ENCODE results near the gene CSF3.
A peak's percentile ranks its signal among the peaks of the same experiment; 100 is the strongest.

CSF3 gene

GRCh38 chr17:39975801-39976200 lies 39.4 kb upstream of the CSF3 start (continued):
- TF ChIP-seq TSHZ2 (CRISPR knock-in tag; IDR thresholded peaks at IDR 0.05): no peak

GRCh38 chr17:39979016-39979670 lies 36.1 kb upstream of the CSF3 start:
- ATAC-seq: no peak
- TF ChIP-seq CSDC2 (CRISPR knock-in tag; IDR thresholded peaks at IDR 0.05): no peak
- TF ChIP-seq CSRNP3 (CRISPR knock-in tag; IDR thresholded peaks at IDR 0.05): no peak
- TF ChIP-seq ZFP3 (CRISPR knock-in tag; IDR thresholded peaks at IDR 0.05): no peak
- TF ChIP-seq POU6F1 (CRISPR knock-in tag; IDR thresholded peaks at IDR 0.05; ENCODE audit: borderline replicate concordance, low read depth): no peak
- TF ChIP-seq ZNF565 (CRISPR knock-in tag; conservative IDR thresholded peaks at IDR 0.05; ENCODE audit: low read depth): no peak
- TF ChIP-seq ISL1 (CRISPR knock-in tag; IDR thresholded peaks at IDR 0.05): no peak
- no peak for TF ChIP-seq ZNF8 (CRISPR knock-in tag; IDR thresholded peaks at IDR 0.05)
- no peak for TF ChIP-seq ZC3H10 (CRISPR knock-in tag; IDR thresholded peaks at IDR 0.05)
- TF ChIP-seq BACH2 (CRISPR knock-in tag; IDR thresholded peaks at IDR 0.05; ENCODE audit: borderline replicate concordance): no peak

- peak; percentile 64 for ATAC-seq
Observed at GRCh38 chr17:39979893-39980350, 35.3 kb upstream of the CSF3 start.

More at GRCh38 chr17:39979893-39980350, 35.3 kb upstream of the CSF3 start:
- TF ChIP-seq CREB5 (CRISPR knock-in tag; IDR thresholded peaks at IDR 0.05; ENCODE audit: low read depth) (no peak), ZNF8 (CRISPR knock-in tag; IDR thresholded peaks at IDR 0.05) (no peak), ZFP30 (CRISPR knock-in tag; IDR thresholded peaks at IDR 0.05) (no peak), ARNTL (CRISPR knock-in tag; IDR thresholded peaks at IDR 0.05; ENCODE audit: borderline replicate concordance, low read depth) (no peak), ZFP3 (CRISPR knock-in tag; IDR thresholded peaks at IDR 0.05) (no peak), ESRRG (CRISPR knock-in tag; IDR thresholded peaks at IDR 0.05) (no peak), CSDC2 (CRISPR knock-in tag; IDR thresholded peaks at IDR 0.05) (no peak), PPARA (CRISPR knock-in tag; IDR thresholded peaks at IDR 0.05; ENCODE audit: borderline replicate concordance) (no peak), RARB (CRISPR knock-in tag; IDR thresholded peaks at IDR 0.05) (no peak), ZC3H10 (CRISPR knock-in tag; IDR thresholded peaks at IDR 0.05) (no peak), PATZ1 (CRISPR knock-in tag; IDR thresholded peaks at IDR 0.05; ENCODE audit: borderline replicate concordance) (no peak), ISL1 (CRISPR knock-in tag; IDR thresholded peaks at IDR 0.05) (no peak), OSR1 (CRISPR knock-in tag; IDR thresholded peaks at IDR 0.05) (no peak), BACH2 (CRISPR knock-in tag; IDR thresholded peaks at IDR 0.05; ENCODE audit: borderline replicate concordance) (no peak)

All from SK-N-SH treated with all-trans-retinoic acid at 6 μM for 48 hours (cell line).